SK-N-DZ (cell line): Measurements from ENCODE around the gene ASAP2.
"Not testable (repeated sequence)": the region's sequence is repeated elsewhere in the genome, so short reads cannot be mapped to it uniquely, and the experiment has no call there.

Source experiments
- DNase-seq: peaks from one replicate; pipeline ENCODE4 v3.0.0-alpha.2; 2015; ENCODE audit warnings: low spot score

The ASAP2 gene

GRCh38 chr2:9377461-9378097, 171.0 kb downstream of the ASAP2 start:
- DNase-seq, result no peak

- no peak for DNase-seq
Measured at GRCh38 chr2:9378433-9379390, 172.1 kb downstream of the ASAP2 start.

GRCh38 chr2:9379391-9379755, 172.8 kb downstream of the ASAP2 start:
- DNase-seq, result no peak

GRCh38 chr2:9380702-9381628, 174.4 kb downstream of the ASAP2 start:
- DNase-seq, result no peak

- no peak for DNase-seq
Measured at GRCh38 chr2:9382604-9383235, 176.1 kb downstream of the ASAP2 start.

GRCh38 chr2:9384521-9384920, 177.9 kb downstream of the ASAP2 start:
- no peak for DNase-seq

- no peak for DNase-seq
Measured at GRCh38 chr2:9385841-9386240, 179.2 kb downstream of the ASAP2 start.

GRCh38 chr2:9388199-9388681, 181.6 kb downstream of the ASAP2 start:
- DNase-seq, result no peak

GRCh38 chr2:9388950-9389911, 182.6 kb downstream of the ASAP2 start:
- no peak for DNase-seq

GRCh38 chr2:9390151-9390850, 183.7 kb downstream of the ASAP2 start:
- DNase-seq, result no peak

GRCh38 chr2:9390991-9391390, 184.4 kb downstream of the ASAP2 start:
- no peak for DNase-seq

GRCh38 chr2:9391961-9392720, 185.5 kb downstream of the ASAP2 start:
- no peak for DNase-seq

GRCh38 chr2:9392898-9393765, 186.5 kb downstream of the ASAP2 start:
- no peak for DNase-seq

- no peak for DNase-seq
Measured at GRCh38 chr2:9394816-9395215, 188.2 kb downstream of the ASAP2 start.

- no peak for DNase-seq
Measured at GRCh38 chr2:9397201-9397600, 190.6 kb downstream of the ASAP2 start.

GRCh38 chr2:9398251-9398650, 191.6 kb downstream of the ASAP2 start:
- DNase-seq, result not testable (repeated sequence)
